SK-N-SH treated with all-trans-retinoic acid at 6 μM for 48 hours (cell line): ENCODE measurements around the gene AK6.

Experiments
- ATAC-seq: fragments of 200-7000 bp; cut with Tn5 transposase; 3 replicates; pipeline ENCODE4 v1.9.1; 2020; ENCODE audit warnings: mild to moderate bottlenecking, moderate library complexity
- BACH2 ChIP-seq: fragments of 250-450 bp; sonication (Bioruptor Pico); IDR thresholded peaks from 2 replicates; pipeline ENCODE4 v1.9.0; 2021; ENCODE audit warnings: mild to moderate bottlenecking, borderline replicate concordance
- CSDC2 ChIP-seq: fragments of 250-450 bp; sonication (Bioruptor Pico); IDR thresholded peaks from 2 replicates; pipeline ENCODE4 v1.5.0; 2020; ENCODE audit warnings: mild to moderate bottlenecking, moderate library complexity
- CSRNP3 ChIP-seq: fragments of 250-450 bp; sonication (Bioruptor Pico); IDR thresholded peaks from 2 replicates; pipeline ENCODE4 v1.5.1; 2021; ENCODE audit warnings: mild to moderate bottlenecking, moderate library complexity
- ESRRG ChIP-seq: fragments of 250-450 bp; sonication (Bioruptor Pico); IDR thresholded peaks from 2 replicates; pipeline ENCODE4 v1.6.1; 2021; ENCODE audit warnings: mild to moderate bottlenecking
- GLIS3 ChIP-seq: fragments of 250-450 bp; sonication (Bioruptor Pico); IDR thresholded peaks from 2 replicates; pipeline ENCODE4 v1.5.0; 2020; ENCODE audit warnings: mild to moderate bottlenecking, moderate library complexity
- ISL1 ChIP-seq: fragments of 250-450 bp; sonication (Bioruptor Pico); IDR thresholded peaks from 2 replicates; pipeline ENCODE4 v2.1.2; 2022; ENCODE audit warnings: mild to moderate bottlenecking, moderate library complexity
- OSR1 ChIP-seq: fragments of 250-450 bp; sonication (Bioruptor Pico); IDR thresholded peaks from 2 replicates; pipeline ENCODE4 v1.8.0; 2022; ENCODE audit warnings: moderate library complexity, mild to moderate bottlenecking, inconsistent platforms
- POU6F1 ChIP-seq: fragments of 250-450 bp; sonication (Bioruptor Pico); IDR thresholded peaks from 2 replicates; pipeline ENCODE4 v1.8.0; 2021; ENCODE audit warnings: low read depth, mild to moderate bottlenecking, moderate library complexity, borderline replicate concordance
- PPARA ChIP-seq: fragments of 250-450 bp; sonication (Bioruptor Pico); IDR thresholded peaks from 2 replicates; pipeline ENCODE4 v1.5.0; 2020; ENCODE audit warnings: mild to moderate bottlenecking, borderline replicate concordance
- RARB ChIP-seq: fragments of 250-450 bp; sonication (Bioruptor Pico); IDR thresholded peaks from 2 replicates; pipeline ENCODE4 v1.8.0; 2021; ENCODE audit warnings: mild to moderate bottlenecking, moderate library complexity
- SNAI2 ChIP-seq: fragments of 250-450 bp; sonication (Bioruptor Pico); IDR thresholded peaks from 2 replicates; pipeline ENCODE4 v1.5.0; 2020; ENCODE audit warnings: mild to moderate bottlenecking, moderate library complexity
- TCF4 ChIP-seq: fragments of 250-450 bp; sonication (Bioruptor Pico); IDR thresholded peaks from 2 replicates; pipeline ENCODE4 v1.8.0; 2021; ENCODE audit warnings: mild to moderate bottlenecking, moderate library complexity, borderline replicate concordance
- TOX ChIP-seq: fragments of 250-450 bp; sonication (Bioruptor Pico); IDR thresholded peaks from 2 replicates; pipeline ENCODE4 v1.8.0; 2021; ENCODE audit warnings: mild to moderate bottlenecking, moderate library complexity, borderline replicate concordance
- TSHZ2 ChIP-seq: fragments of 250-450 bp; sonication (Bioruptor Pico); IDR thresholded peaks from 2 replicates; pipeline ENCODE4 v1.5.0; 2020; ENCODE audit warnings: mild to moderate bottlenecking, moderate library complexity
- ZC3H10 ChIP-seq: fragments of 250-450 bp; sonication (Bioruptor Pico); IDR thresholded peaks from 2 replicates; pipeline ENCODE4 v1.5.1; 2021; ENCODE audit warnings: mild to moderate bottlenecking, moderate library complexity
- ZFP30 ChIP-seq: fragments of 450-650 bp; formaldehyde crosslinking; IDR thresholded peaks from 2 replicates; pipeline ENCODE4 v1.5.0; 2022; ENCODE audit warnings: mild to moderate bottlenecking, moderate library complexity
- ZNF565 ChIP-seq: fragments of 450-650 bp; formaldehyde crosslinking; conservative IDR thresholded peaks from 2 replicates; pipeline ENCODE4 v1.5.0; 2020; ENCODE audit warnings: low read depth, mild to moderate bottlenecking, moderate library complexity
- ZNF70 ChIP-seq: fragments of 450-650 bp; formaldehyde crosslinking; IDR thresholded peaks from 2 replicates; pipeline ENCODE4 v1.5.0; 2020; ENCODE audit warnings: mild to moderate bottlenecking, moderate library complexity
- ZNF8 ChIP-seq: fragments of 450-650 bp; formaldehyde crosslinking; IDR thresholded peaks from 2 replicates; pipeline ENCODE4 v1.5.0; 2020; ENCODE audit warnings: mild to moderate bottlenecking, moderate library complexity

AK6 gene

GRCh38 chr5:69415584-69415958, 46.3 kb upstream of the AK6 start:
- no peak for ATAC-seq
- TF ChIP-seq GLIS3 (CRISPR knock-in tag) (no peak), SNAI2 (CRISPR knock-in tag) (no peak), ZFP30 (CRISPR knock-in tag) (no peak), PPARA (no peak), ZC3H10 (no peak), TCF4 (CRISPR knock-in tag) (no peak), ZNF565 (CRISPR knock-in tag) (no peak), ISL1 (CRISPR knock-in tag) (no peak), RARB (CRISPR knock-in tag) (no peak), CSRNP3 (CRISPR knock-in tag) (no peak), TOX (CRISPR knock-in tag) (no peak), ZNF8 (CRISPR knock-in tag) (no peak), OSR1 (CRISPR knock-in tag) (no peak), POU6F1 (CRISPR knock-in tag) (no peak), ZNF70 (CRISPR knock-in tag) (no peak), ESRRG (CRISPR knock-in tag) (no peak)

- no peak for TF ChIP-seq CSDC2 (CRISPR knock-in tag)
- TF ChIP-seq ZNF565 (CRISPR knock-in tag): no peak
- no peak for TF ChIP-seq TSHZ2
- no peak for TF ChIP-seq SNAI2 (CRISPR knock-in tag)
- no peak for TF ChIP-seq GLIS3 (CRISPR knock-in tag)
- no peak for TF ChIP-seq TOX (CRISPR knock-in tag)
- no peak for TF ChIP-seq ZNF70 (CRISPR knock-in tag)
- no peak for ATAC-seq
Measured at GRCh38 chr5:69414885-69415583, 45.7 kb upstream of the AK6 start, which contains the start of gene MARVELD2. Gene MARVELD2 (plus strand): TSS chr5:69415116. CDS start chr5:69419386, 4,270 bp downstream.

GRCh38 chr5:69404659-69405330, 35.5 kb upstream of the AK6 start:
- TF ChIP-seq ZNF565 (CRISPR knock-in tag): no peak
- no peak for TF ChIP-seq BACH2 (CRISPR knock-in tag)
- TF ChIP-seq SNAI2 (CRISPR knock-in tag): no peak
- TF ChIP-seq, all 23 proteins: peak for 0

GRCh38 chr5:69378376-69378775, 9.1 kb upstream of the AK6 start:
- TF ChIP-seq POU6F1 (CRISPR knock-in tag): no peak
- TF ChIP-seq TCF4 (CRISPR knock-in tag): no peak
- TF ChIP-seq ZC3H10: no peak
- no peak for TF ChIP-seq ZNF565 (CRISPR knock-in tag)
- TF ChIP-seq ZFP30 (CRISPR knock-in tag): no peak
- no peak for TF ChIP-seq ZNF70 (CRISPR knock-in tag)
- TF ChIP-seq CSRNP3 (CRISPR knock-in tag): no peak
- ATAC-seq: no peak

More at GRCh38 chr5:69404659-69405330, 35.5 kb upstream of the AK6 start:
- no peak for ATAC-seq
